A673 (cell line): ENCODE results near the gene TSPAN15.

ENCODE experiments used
- EZH2 ChIP-seq: fragments of 200-600 bp; sonication (generic); IDR thresholded peaks from 2 replicates; pipeline ENCODE4 v1.6.1; 2017; ENCODE audit warnings: borderline replicate concordance, low read depth, mild to moderate bottlenecking, mixed read lengths, antibody characterized with exemption, low read length; ENCODE audit not compliant: poor library complexity, severe bottlenecking
- TF ChIP-seq, protein P1 (sequence below): fragments of 300-800, 200-600 bp; sonication (generic); conservative IDR thresholded peaks from 2 replicates; pipeline ENCODE4 v1.5.1; 2017; ENCODE audit warnings: low read depth, mild to moderate bottlenecking, antibody characterized with exemption, low read length, moderate library complexity, mixed read lengths

DNA sequence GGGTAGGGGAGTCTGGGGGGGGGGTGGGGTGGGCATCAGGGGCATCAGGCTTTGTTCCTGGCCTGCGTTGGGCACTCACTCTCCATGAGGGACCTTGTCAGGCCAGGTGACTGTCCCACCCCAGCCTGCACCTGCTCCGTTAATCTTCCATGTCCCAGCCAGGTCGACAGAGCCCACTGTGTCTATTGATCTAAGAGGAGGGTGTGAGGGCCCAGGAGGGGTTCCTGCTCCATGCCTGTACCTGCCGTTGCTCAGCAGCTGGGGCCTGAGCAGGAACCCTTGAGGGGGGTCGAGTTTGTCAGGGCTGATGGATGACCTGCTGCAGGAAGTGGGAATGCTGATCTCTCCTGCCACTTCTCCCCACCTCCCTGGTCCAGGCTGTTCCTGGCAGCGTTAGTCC is 103.3 kb downstream of the TSPAN15 start:
- TF ChIP-seq, protein P1, sequence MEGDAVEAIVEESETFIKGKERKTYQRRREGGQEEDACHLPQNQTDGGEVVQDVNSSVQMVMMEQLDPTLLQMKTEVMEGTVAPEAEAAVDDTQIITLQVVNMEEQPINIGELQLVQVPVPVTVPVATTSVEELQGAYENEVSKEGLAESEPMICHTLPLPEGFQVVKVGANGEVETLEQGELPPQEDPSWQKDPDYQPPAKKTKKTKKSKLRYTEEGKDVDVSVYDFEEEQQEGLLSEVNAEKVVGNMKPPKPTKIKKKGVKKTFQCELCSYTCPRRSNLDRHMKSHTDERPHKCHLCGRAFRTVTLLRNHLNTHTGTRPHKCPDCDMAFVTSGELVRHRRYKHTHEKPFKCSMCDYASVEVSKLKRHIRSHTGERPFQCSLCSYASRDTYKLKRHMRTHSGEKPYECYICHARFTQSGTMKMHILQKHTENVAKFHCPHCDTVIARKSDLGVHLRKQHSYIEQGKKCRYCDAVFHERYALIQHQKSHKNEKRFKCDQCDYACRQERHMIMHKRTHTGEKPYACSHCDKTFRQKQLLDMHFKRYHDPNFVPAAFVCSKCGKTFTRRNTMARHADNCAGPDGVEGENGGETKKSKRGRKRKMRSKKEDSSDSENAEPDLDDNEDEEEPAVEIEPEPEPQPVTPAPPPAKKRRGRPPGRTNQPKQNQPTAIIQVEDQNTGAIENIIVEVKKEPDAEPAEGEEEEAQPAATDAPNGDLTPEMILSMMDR, result no peak
- no peak for TF ChIP-seq EZH2
